Measurements from ENCODE around the gene NDUFAB1.
A peak's percentile ranks its signal among the peaks of the same experiment; 100 is the strongest.
"Not testable (repeated sequence)": the region's sequence is repeated elsewhere in the genome, so short reads cannot be mapped to it uniquely, and the experiment has no call there.

NDUFAB1 gene

DNA sequence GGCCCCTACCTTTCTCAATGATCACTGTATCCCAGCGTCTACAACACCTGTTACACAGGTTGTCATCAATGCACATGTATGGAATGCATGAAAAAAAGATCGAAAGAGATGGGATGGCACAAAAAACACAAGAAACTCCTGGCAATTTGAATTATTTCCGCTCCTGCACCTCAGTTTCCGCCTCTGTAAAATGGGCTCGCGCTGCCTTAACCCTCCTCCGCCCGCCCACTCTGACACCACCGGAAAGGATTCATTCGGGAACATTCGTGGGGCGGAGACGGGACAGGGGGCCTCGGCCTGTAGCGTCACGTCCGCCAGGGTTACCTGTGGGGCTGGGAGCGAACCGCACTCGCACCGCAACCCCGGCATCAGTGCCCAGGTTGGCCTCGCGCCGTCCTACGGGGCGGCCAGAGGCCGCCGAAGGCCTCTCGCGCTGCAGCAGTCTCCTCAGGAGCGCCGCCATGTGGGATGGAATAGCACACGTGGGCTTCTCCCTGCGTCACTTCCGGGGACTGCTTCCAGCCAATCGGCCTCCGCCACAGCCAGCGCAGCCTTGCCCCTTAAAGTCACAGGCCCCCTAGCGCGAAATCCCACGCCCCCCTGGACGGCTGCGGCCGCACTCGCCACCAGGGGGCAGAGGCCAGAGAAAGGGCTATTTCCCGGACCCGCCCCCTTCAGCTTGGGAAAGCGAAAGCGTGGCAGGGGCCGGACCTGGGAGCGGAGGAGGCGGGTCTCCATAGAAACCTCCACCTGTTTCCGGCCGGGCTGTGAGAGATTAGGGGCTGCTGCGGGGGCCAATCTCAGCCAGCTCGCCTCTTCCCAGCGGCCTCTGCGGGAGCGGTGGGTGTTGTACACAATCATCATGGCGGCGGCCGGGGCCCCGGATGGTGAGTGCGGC is 39.0 kb downstream of the NDUFAB1 start, which contains the start of the genes EARS2 and UBFD1:
Gene EARS2 (minus strand): TSS at position 470 of the 898 bp plus-strand sequence. CDS start 7 bp downstream, at position 463.
Gene UBFD1 (plus strand): TSS at position 847 of the 898 bp plus-strand sequence. CDS start 16 bp downstream, at position 863.
- peak; percentile 94 for DNase-seq (ENCODE audit: low read depth)
- peak within 1 kb of the TSS; percentile 92 for H3K4me3 ChIP-seq (ENCODE audit: low read depth, low read length)
- in situ Hi-C loops (cut with HindIII; ENCODE audit: low sequenced_read_pairs) = no loop called here
- TF ChIP-seq CTCF (IDR thresholded peaks at IDR 0.05; ENCODE audit: low read depth, low read length, missing control alignments) = peak; percentile 56

GRCh38 chr16:23554536-23554935 is 41.6 kb downstream of the NDUFAB1 start:
- no peak for TF ChIP-seq CTCF (IDR thresholded peaks at IDR 0.05; ENCODE audit: low read depth, low read length, missing control alignments)
- no peak overlapping the region for H3K4me3 ChIP-seq (ENCODE audit: low read depth, low read length)
- in situ Hi-C loops (cut with HindIII; ENCODE audit: low sequenced_read_pairs) = no loop called here
- DNase-seq (ENCODE audit: low read depth) = no peak

DNA sequence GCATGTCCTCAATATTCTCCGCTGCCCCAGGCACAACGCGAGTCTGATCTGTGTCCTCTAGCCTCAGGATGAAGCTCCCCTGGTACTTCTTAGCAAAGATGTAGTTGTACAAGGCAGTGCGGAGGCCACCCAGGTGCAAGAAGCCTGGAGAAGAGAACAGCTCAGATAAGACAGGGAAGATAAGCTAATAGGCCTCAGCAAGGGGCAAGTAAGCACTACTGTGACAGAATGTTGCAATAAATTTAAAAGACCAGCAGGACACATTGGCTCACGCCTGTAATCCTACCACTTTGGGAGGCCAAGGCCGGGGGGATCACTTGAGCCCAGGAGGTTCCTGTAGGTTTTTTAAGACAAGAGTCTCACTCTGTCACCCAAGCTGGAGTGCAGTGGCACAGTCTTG is 44.0 kb downstream of the NDUFAB1 start:
- no peak for DNase-seq (ENCODE audit: low read depth)
- no peak overlapping the region for H3K4me3 ChIP-seq (ENCODE audit: low read depth, low read length)
- in situ Hi-C loops (cut with HindIII; ENCODE audit: low sequenced_read_pairs) = no loop called here
- TF ChIP-seq CTCF (IDR thresholded peaks at IDR 0.05; ENCODE audit: low read depth, low read length, missing control alignments) = no peak

- DNase-seq (ENCODE audit: low read depth) = no peak
- in situ Hi-C loops (cut with HindIII; ENCODE audit: low sequenced_read_pairs) = no loop called here
- no peak for TF ChIP-seq CTCF (IDR thresholded peaks at IDR 0.05; ENCODE audit: low read depth, low read length, missing control alignments)
- H3K4me3 ChIP-seq (ENCODE audit: low read depth, low read length) = no peak overlapping the region
These were observed 46.2 kb downstream of the NDUFAB1 start for GRCh38 chr16:23549938-23550337.

- H3K4me3 ChIP-seq (ENCODE audit: low read depth, low read length) = no peak overlapping the region
- no peak for DNase-seq (ENCODE audit: low read depth)
- TF ChIP-seq CTCF (IDR thresholded peaks at IDR 0.05; ENCODE audit: low read depth, low read length, missing control alignments) = no peak
- in situ Hi-C loops (cut with HindIII; ENCODE audit: low sequenced_read_pairs) = no loop called here
These were observed 51.7 kb downstream of the NDUFAB1 start for GRCh38 chr16:23544436-23544835.

GRCh38 chr16:23540817-23541178 is 55.3 kb downstream of the NDUFAB1 start:
- DNase-seq (ENCODE audit: low read depth); in situ Hi-C loops (cut with HindIII; ENCODE audit: low sequenced_read_pairs): not testable (repeated sequence)

More at GRCh38 chr16:23540817-23541178, 55.3 kb downstream of the NDUFAB1 start:
- not testable (repeated sequence) for H3K4me3 ChIP-seq (ENCODE audit: low read depth, low read length)
